LNCAP (cell line): ENCODE results near the gene YIPF3.

ENCODE experiments used
- CTCF ChIP-seq: fragments of 450-650 bp; IDR thresholded peaks from 2 replicates; pipeline ENCODE4 v1.5.1; 2017; ENCODE audit warnings: mild to moderate bottlenecking

Gene YIPF3

GRCh38 chr6:43499028-43499815 is 17.5 kb downstream of the YIPF3 start:
- no peak for TF ChIP-seq CTCF

- TF ChIP-seq CTCF: no peak
These were observed 19.0 kb downstream of the YIPF3 start for GRCh38 chr6:43497689-43498088.

- no peak for TF ChIP-seq CTCF
These were observed 19.7 kb downstream of the YIPF3 start for GRCh38 chr6:43497129-43497396.

GRCh38 chr6:43496370-43497128 is 20.2 kb downstream of the YIPF3 start:
- TF ChIP-seq CTCF: peak; percentile 42; the same call in 1 of the 2 replicates

- TF ChIP-seq CTCF: no peak
These were observed 21.3 kb downstream of the YIPF3 start for GRCh38 chr6:43495409-43495941.

- TF ChIP-seq CTCF: no peak
These were observed 22.0 kb downstream of the YIPF3 start for GRCh38 chr6:43494766-43495165.

GRCh38 chr6:43494321-43494720 is 22.4 kb downstream of the YIPF3 start:
- no peak for TF ChIP-seq CTCF
